ENCODE measurements around the gene CETN3.

DNA sequence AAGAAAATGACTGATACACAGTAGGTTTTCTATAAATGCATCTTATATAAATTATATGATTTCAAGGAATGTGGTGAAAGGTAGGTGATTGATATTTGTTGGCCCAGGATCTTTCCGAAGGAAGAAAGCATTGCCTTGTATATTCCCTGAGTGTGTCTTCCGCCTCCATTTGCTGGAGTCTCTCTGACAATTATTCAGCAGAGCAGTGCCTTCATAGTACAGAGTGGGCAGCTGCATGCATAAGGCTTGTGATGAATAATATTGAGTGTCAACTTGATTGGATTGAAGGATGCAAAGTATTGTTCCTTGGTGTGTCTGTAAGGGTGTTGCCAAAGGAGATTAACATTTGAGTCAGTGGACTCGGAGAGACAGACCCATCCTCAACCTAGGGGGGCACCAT is 58.5 kb downstream of the CETN3 start:
- TF ChIP-seq, protein P1, sequence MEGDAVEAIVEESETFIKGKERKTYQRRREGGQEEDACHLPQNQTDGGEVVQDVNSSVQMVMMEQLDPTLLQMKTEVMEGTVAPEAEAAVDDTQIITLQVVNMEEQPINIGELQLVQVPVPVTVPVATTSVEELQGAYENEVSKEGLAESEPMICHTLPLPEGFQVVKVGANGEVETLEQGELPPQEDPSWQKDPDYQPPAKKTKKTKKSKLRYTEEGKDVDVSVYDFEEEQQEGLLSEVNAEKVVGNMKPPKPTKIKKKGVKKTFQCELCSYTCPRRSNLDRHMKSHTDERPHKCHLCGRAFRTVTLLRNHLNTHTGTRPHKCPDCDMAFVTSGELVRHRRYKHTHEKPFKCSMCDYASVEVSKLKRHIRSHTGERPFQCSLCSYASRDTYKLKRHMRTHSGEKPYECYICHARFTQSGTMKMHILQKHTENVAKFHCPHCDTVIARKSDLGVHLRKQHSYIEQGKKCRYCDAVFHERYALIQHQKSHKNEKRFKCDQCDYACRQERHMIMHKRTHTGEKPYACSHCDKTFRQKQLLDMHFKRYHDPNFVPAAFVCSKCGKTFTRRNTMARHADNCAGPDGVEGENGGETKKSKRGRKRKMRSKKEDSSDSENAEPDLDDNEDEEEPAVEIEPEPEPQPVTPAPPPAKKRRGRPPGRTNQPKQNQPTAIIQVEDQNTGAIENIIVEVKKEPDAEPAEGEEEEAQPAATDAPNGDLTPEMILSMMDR (conservative IDR thresholded peaks at IDR 0.05 in 1 of 2, IDR thresholded peaks at IDR 0.05 in 1 of 2; ENCODE audit: extremely low read depth in 1 of 2, insufficient read depth in 1 of 2, low read depth in 1 of 2, low read length in 2 of 2), result no peak
- no peak for TF ChIP-seq EZH2 (IDR thresholded peaks at IDR 0.05; ENCODE audit: borderline replicate concordance, low read length)
